Heart left ventricle (tissue), 16 donors: ENCODE measurements around the gene IL20RB. TPM values are rescaled to one million over a fixed set of nuclear protein-coding genes. Genes with fewer than 3 reads are reported as not detected.
"Not testable (repeated sequence)": the region's sequence is repeated elsewhere in the genome, so short reads cannot be mapped to it uniquely, and the experiment has no call there.

ENCODE experiments used
- ATAC-seq, 4 donors: fragments of 200-7000 bp; cut with Tn5 transposase; one replicate each; pipeline ENCODE4 v1.9.1; 2020 to 2022; ENCODE audit warnings: moderate library complexity in 4 of 4, mild to moderate bottlenecking in 3 of 4, moderate number of reproducible peaks in 1 of 4
- DNase-seq, 5 donors: peaks; one replicate each; pipeline ENCODE4 v3.0.0-alpha.2; 2020
- H3K27ac ChIP-seq, 12 donors: fragments of 200-600 bp; sonication (generic) in 4 of 12; one replicate each; pipeline versions ENCODE4 v1.5.0 to v1.8.0; 2016 to 2022; ENCODE audit warnings: mild to moderate bottlenecking in 2 of 12
- H3K27me3 ChIP-seq, 9 donors: fragments of 200-600 bp; sonication (generic) in 2 of 9; one replicate each; pipeline versions ENCODE4 v1.5.1 to v1.8.0; 2016 to 2022; ENCODE audit warnings: mild to moderate bottlenecking in 3 of 9
- H3K36me3 ChIP-seq, 9 donors: fragments of 200-600 bp; sonication (generic) in 2 of 9; one replicate each; pipeline versions ENCODE4 v1.5.0 to v1.8.0; 2018 to 2022; ENCODE audit warnings: mild to moderate bottlenecking in 2 of 9
- H3K4me1 ChIP-seq, 12 donors: fragments of 200-600 bp; sonication (generic) in 4 of 12; one replicate each; pipeline versions ENCODE4 v1.5.0 to v1.8.0; 2016 to 2022; ENCODE audit warnings: mild to moderate bottlenecking in 3 of 12
- H3K4me3 ChIP-seq, 12 donors: fragments of 200-600 bp; sonication (generic) in 4 of 12; one replicate each; pipeline versions ENCODE4 v1.5.0 to v1.8.0; 2017 to 2022; ENCODE audit warnings: mild to moderate bottlenecking in 9 of 12, moderate library complexity in 4 of 12
- H3K9me3 ChIP-seq, 12 donors: fragments of 200-600 bp; sonication (generic) in 4 of 12; one replicate each; pipeline versions ENCODE4 v1.5.0 to v1.8.0; 2016 to 2022; ENCODE audit warnings: mild to moderate bottlenecking in 1 of 12
- POLR2A ChIP-seq, 2 donors: fragments of 450-650 bp; IDR thresholded peaks; one replicate each; pipeline ENCODE4 v1.6.1; 2017; ENCODE audit warnings: antibody characterized with exemption in 2 of 2, mild to moderate bottlenecking in 2 of 2, moderate library complexity in 2 of 2
- whole genome bisulfite sequencing, 4 donors: extraction: QIAGEN DNeasy Blood & Tissue Kit in 2 of 4; methylation state at CpG; one replicate each; pipeline versions ENCODE4 v1.1.5 to v1.1.7; 2013 to 2018; 5-methylcytosine and 5-hydroxymethylcytosine counted together
- intact Hi-C, 10 donors: fragments of 100-400 bp; cut with DNase I; formaldehyde crosslinking; loops; one replicate each; pipeline versions ENCODE4 v1.11.1 to v1.14.2; 2022
- polyA plus RNA-seq, 2 donors: library from polyadenylated mRNA; stranded (reverse); fragments of 200-250 nt; gene quantifications; one replicate each; pipeline ENCODE4 v1.2.3, GENCODE V29; 2013
- total RNA-seq, 9 donors: library from RNA; depleted of rRNA in 2 of 9; stranded (reverse); fragments of >200 nt in 2 of 9; fragmentation: NEBNext Ultra II Directional in 3 of 9; extraction: Animal tissue kit (Norgen Biotek cat#: 25700) in 3 of 9; gene quantifications; one replicate each; pipeline versions ENCODE4 v1.1.0 to v1.2.4, GENCODE V29; 2016 to 2023
- TF ChIP-seq, protein P1 (sequence below), 12 donors: fragments of 200-600 bp; sonication (generic) in 4 of 12; IDR thresholded peaks; one replicate each; pipeline versions ENCODE4 v1.5.0 to v1.8.0; 2018 to 2022; ENCODE audit warnings: antibody characterized with exemption in 12 of 12, mild to moderate bottlenecking in 5 of 12
- donor health status: ischemic (EF 13 %, LVEDD 7.1; RV severe dilation, severe dysfunction).
- donor health status: healthy with polysubstance abuse.
- donor health status: DM: no; HTN: yes; CAD: no.
- donor health status: DM: no; HTN: no; CAD: no.
- donor health status: ischemic (EF 25% LVEDD 6.9; RV normal size, moderate dysfunction).
- donor health status: ischemic (EF 25% LVEDD 5.7; RV mildly dilated, moderate dysfunction).
- donor health status: healthy.
- donor health status: DM: yes; HTN: yes; CAD: no.
- donor health status: ischemic (EF 35%, LVEDD 5.7; RV mildly dilated, moderate dysfunction).
- donor health status: nonischemic (EF 11% LVEDD 7.7; RV severe dilation, severe dysfunction).
- donor health status: DM: yes; HTN: yes; CAD: no.
- donor health status: PGD.
- donor health status: ischemic (EF 29% LVEDD 5.4; RV normal size, mild dysfunction).
- donor health status: nonischemic (EF 23%, LVEDD 6.1; RV moderate dilation, normal function).

IL20RB gene
- total and polyA plus RNA-seq, 11 donors, result 0.14 to 1.1 (median 0.44) TPM

DNA sequence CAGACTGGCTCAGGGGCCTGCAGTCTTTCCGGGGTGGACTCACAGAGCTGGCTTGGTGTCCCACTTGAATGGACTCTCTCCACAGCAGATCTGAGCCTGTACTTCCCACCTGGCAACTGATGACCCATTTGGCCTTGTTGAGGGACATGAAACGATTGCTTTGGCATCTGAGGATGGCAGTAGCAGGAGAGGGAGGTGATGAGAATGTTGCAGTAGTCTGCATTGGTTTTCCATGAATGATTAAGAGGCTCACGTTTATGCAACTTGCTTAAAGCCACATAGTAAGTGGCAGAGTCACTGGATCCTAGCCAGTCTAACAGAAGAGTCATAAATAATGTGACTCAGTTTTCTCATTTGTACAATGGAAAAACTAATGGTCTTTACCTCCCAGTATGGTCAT lies 21.9 kb downstream of the IL20RB start:
- intact Hi-C loops, result no loop called here
- Histone ChIP-seq H3K4me3 (no peak overlapping the region), H3K4me1 (peaks cover 0 to 3% (median 0%) of the 10 kb centered on the region in 12 donors), H3K27ac (no peak overlapping the region), H3K9me3 (peaks cover 0 to 10% (median 4%) of the 10 kb centered on the region in 12 donors), H3K36me3 (no peaks in the 10 kb centered on the region), H3K27me3 (no peaks in the 10 kb centered on the region)
- TF ChIP-seq, protein P1, sequence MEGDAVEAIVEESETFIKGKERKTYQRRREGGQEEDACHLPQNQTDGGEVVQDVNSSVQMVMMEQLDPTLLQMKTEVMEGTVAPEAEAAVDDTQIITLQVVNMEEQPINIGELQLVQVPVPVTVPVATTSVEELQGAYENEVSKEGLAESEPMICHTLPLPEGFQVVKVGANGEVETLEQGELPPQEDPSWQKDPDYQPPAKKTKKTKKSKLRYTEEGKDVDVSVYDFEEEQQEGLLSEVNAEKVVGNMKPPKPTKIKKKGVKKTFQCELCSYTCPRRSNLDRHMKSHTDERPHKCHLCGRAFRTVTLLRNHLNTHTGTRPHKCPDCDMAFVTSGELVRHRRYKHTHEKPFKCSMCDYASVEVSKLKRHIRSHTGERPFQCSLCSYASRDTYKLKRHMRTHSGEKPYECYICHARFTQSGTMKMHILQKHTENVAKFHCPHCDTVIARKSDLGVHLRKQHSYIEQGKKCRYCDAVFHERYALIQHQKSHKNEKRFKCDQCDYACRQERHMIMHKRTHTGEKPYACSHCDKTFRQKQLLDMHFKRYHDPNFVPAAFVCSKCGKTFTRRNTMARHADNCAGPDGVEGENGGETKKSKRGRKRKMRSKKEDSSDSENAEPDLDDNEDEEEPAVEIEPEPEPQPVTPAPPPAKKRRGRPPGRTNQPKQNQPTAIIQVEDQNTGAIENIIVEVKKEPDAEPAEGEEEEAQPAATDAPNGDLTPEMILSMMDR (IDR thresholded peaks at IDR 0.05), result no peak
- no peak for TF ChIP-seq POLR2A (IDR thresholded peaks at IDR 0.05)
- ATAC-seq (no peak), DNase-seq (no peak)
- WGBS, 4 donors, result 73 to 94% (median 83%) methylated on average over 3 of the region's 3 CpGs

DNA sequence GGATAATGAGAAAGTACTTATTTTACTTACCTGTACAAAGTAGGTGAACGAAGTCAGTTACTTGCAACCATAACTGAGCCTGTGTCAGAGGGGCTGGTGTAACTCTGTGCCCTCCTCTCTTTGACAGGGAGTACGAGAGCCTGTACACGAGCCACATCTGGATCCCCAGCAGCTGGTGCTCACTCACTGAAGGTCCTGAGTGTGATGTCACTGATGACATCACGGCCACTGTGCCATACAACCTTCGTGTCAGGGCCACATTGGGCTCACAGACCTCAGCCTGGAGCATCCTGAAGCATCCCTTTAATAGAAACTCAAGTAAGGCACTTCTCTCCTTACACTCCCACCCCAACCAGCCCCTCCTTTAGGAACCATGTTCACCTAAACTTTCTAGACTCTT lies 24.2 kb downstream of the IL20RB start:
- Histone ChIP-seq H3K4me3 (no peak overlapping the region), H3K27ac (no peak overlapping the region), H3K27me3 (no peaks in the 10 kb centered on the region), H3K4me1 (peaks cover 0 to 9% (median 0%) of the 10 kb centered on the region in 12 donors), H3K36me3 (no peaks in the 10 kb centered on the region), H3K9me3 (no peaks in the 10 kb centered on the region)
- intact Hi-C loops, result no loop called here
- TF ChIP-seq POLR2A (IDR thresholded peaks at IDR 0.05), result no peak
- TF ChIP-seq, protein P1 (IDR thresholded peaks at IDR 0.05), result no peak
- DNase-seq (no peak), ATAC-seq (no peak)
- 87 to 94% (median 90%) methylated on average over 5 of the region's 5 CpGs for WGBS, 4 donors

DNA sequence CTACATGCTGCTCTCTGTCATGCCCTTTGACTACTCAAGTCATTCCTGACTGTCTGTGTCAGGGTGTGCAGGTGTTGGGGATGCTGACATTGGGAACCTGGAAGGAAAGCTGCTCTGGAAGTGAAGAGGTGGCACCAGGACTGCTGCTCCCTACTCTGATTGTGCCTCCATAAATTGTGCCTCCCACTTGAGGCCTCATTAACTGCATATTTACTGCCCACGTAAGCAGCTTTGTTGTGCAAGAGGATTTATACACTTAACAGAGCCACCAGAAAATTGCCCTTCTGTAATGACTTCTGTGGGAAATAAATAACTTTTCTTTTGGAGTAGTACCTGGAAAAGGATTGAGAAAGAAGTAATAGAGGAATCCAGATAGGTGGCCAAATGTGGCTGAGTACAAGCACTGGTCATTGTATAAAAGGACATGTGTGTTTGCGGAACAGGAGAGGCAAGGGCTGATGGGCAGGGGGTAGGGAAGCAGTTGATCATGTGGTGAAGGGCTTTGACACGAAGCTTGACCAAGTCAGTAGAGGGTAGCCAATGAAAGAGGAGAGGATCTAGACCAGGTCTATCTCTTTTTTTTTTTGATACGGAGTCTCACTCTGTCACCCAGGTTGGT lies 24.8 kb downstream of the IL20RB start:
- Histone ChIP-seq H3K4me3 (no peak overlapping the region), H3K36me3 (no peaks in the 10 kb centered on the region), H3K4me1 (peaks cover 0 to 9% (median 0%) of the 10 kb centered on the region in 12 donors), H3K27ac (no peak overlapping the region), H3K27me3 (no peaks in the 10 kb centered on the region), H3K9me3 (no peaks in the 10 kb centered on the region)
- ATAC-seq (no peak), DNase-seq (no peak)
- no peak for TF ChIP-seq POLR2A (IDR thresholded peaks at IDR 0.05)
- TF ChIP-seq, protein P1 (IDR thresholded peaks at IDR 0.05), result no peak
- WGBS, 4 donors, result 96 to 98% (median 97%) methylated on average over 4 of the region's 4 CpGs
- intact Hi-C loops, result no loop called here

DNA sequence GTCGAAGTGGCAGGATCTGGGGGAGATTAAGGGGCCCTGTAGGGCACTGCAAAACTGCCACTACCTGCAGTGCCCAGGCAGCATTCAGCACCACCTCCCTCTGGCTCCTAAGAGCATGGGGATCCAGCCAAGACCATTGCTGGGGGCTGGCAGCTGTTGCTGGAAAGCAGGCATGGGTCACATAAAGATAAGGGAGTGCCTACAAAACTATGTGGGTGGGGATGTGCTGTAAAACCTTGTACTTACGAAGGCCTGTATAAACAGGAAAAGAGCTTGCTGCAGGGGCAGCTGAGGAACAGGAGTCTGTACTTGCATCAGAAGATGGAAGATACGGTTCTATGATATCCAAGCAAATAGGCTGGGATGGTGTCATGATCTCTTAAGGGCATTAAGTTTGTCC lies 27.1 kb downstream of the IL20RB start:
- intact Hi-C loops, result no loop called here
- TF ChIP-seq, protein P1 (IDR thresholded peaks at IDR 0.05), result no peak
- TF ChIP-seq POLR2A (IDR thresholded peaks at IDR 0.05), result no peak
- Histone ChIP-seq H3K4me1 (peaks cover 0 to 9% (median 0%) of the 10 kb centered on the region in 12 donors), H3K27ac (no peak overlapping the region), H3K9me3 (no peaks in the 10 kb centered on the region), H3K4me3 (no peak overlapping the region), H3K36me3 (no peaks in the 10 kb centered on the region), H3K27me3 (no peaks in the 10 kb centered on the region)
- DNase-seq, result peak in 1 of 5 donors; percentile 27
- 32 to 39% (median 38%) methylated on average over 3 of the region's 3 CpGs for WGBS, 4 donors
- peak in 3 of 4 donors; percentile 63 to 84 (median 71) for ATAC-seq

DNA sequence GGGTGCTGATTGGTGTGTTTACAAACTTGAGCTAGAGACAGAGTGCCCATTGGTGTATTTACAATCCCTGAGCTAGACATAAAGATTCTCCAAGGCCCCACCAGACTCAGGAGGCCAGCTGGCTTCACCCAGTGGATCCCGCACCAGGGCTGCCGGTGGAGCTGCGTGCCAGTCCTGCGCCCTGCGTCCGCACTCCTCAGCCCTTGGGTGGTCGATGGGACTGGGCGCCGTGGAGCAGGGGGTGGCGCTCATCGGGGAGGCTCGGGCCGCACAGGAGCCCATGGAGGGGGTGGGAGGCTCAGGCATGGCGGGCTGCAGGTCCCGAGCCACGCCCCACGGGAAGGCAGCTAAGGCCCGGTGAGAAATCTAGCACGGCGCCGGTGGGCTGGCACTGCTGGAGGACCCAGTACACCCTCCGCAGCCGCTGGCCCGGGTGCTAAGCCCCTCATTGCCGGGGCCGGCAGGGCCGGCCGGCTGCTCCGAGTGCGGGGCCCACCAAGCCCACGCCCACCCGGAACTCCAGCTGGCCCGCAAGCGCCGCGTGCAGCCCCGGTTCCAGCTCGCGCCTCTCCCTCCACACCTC lies 29.7 kb downstream of the IL20RB start:
- H3K4me3 ChIP-seq, DNase-seq, H3K27ac ChIP-seq, H3K27me3 ChIP-seq, H3K4me1 ChIP-seq, intact Hi-C loops, H3K36me3 ChIP-seq, H3K9me3 ChIP-seq, ATAC-seq: not testable (repeated sequence)
- 95 to 98% (median 97%) methylated on average over 24 to 39 of the region's 39 CpGs; no CpG with 5 or more reads in 1 of the 4 donors for WGBS, 4 donors
